NT2/D1 (cell line): ENCODE data around the gene MED25.
A peak's percentile ranks its signal among the peaks of the same experiment; 100 is the strongest.

Source experiments
- DNase-seq: peaks from one replicate; pipeline ENCODE4 v3.0.0-alpha.2; 2011; ENCODE audit warnings: low read depth, low spot score
- H3K27me3 ChIP-seq: 2 replicates; pipeline ENCODE4 v1.6.0; 2011; ENCODE audit warnings: mild to moderate bottlenecking; ENCODE audit not compliant: insufficient read length, insufficient read depth
- H3K36me3 ChIP-seq: 2 replicates; pipeline ENCODE4 v1.6.1; 2011; ENCODE audit warnings: mild to moderate bottlenecking, low read length, mixed read lengths; ENCODE audit not compliant: insufficient read depth, insufficient read length
- H3K4me1 ChIP-seq: 2 replicates; pipeline ENCODE4 v1.5.1; 2011; ENCODE audit not compliant: insufficient read depth, insufficient read length
- H3K4me3 ChIP-seq: 2 replicates; pipeline ENCODE4 v1.5.1; 2011; ENCODE audit warnings: low read depth; ENCODE audit not compliant: insufficient read length
- H3K9ac ChIP-seq: 2 replicates; pipeline ENCODE4 v1.6.0; 2011; ENCODE audit warnings: low read depth; ENCODE audit not compliant: insufficient read length
- H3K9me3 ChIP-seq: 2 replicates; pipeline ENCODE4 v1.5.1; 2011; ENCODE audit warnings: mild to moderate bottlenecking, low read length; ENCODE audit not compliant: insufficient read depth
- SUZ12 ChIP-seq: IDR thresholded peaks from 2 replicates; pipeline ENCODE4 v1.6.1; 2011; ENCODE audit not compliant: insufficient read length, insufficient read depth; ENCODE audit errors: extremely low read depth
- YY1 ChIP-seq: IDR thresholded peaks from 2 replicates; pipeline ENCODE4 v1.6.1; 2011; ENCODE audit not compliant: insufficient read length, insufficient read depth
- ZNF274 ChIP-seq: IDR thresholded peaks from 2 replicates; pipeline ENCODE4 v1.6.1; 2011; ENCODE audit warnings: mild to moderate bottlenecking, low read depth, low read length

MED25 gene

GRCh38 chr19:49847731-49848696 is 29.9 kb downstream of the MED25 start:
- DNase-seq: no peak
- H3K27me3 ChIP-seq: no peaks in the 10 kb centered on the region
- H3K9me3 ChIP-seq: no peaks in the 10 kb centered on the region
- H3K36me3 ChIP-seq: peaks cover 22% of the 10 kb centered on the region
- H3K4me3 ChIP-seq: no peak overlapping the region
- TF ChIP-seq ZNF274: no peak
- TF ChIP-seq YY1: no peak
- TF ChIP-seq SUZ12: no peak
- H3K9ac ChIP-seq: no peak overlapping the region
- peaks cover 9% of the 10 kb centered on the region for H3K4me1 ChIP-seq

GRCh38 chr19:49848938-49849337 is 30.8 kb downstream of the MED25 start:
- H3K9me3 ChIP-seq: no peaks in the 10 kb centered on the region
- no peak for DNase-seq
- H3K27me3 ChIP-seq: no peaks in the 10 kb centered on the region
- H3K4me1 ChIP-seq: peaks cover 9% of the 10 kb centered on the region
- peaks cover 26% of the 10 kb centered on the region for H3K36me3 ChIP-seq
- TF ChIP-seq YY1 (no peak), SUZ12 (no peak), ZNF274 (no peak)
- H3K9ac ChIP-seq: no peak overlapping the region
- H3K4me3 ChIP-seq: no peak overlapping the region

GRCh38 chr19:49849433-49850220 is 31.5 kb downstream of the MED25 start:
- no peak overlapping the region for H3K9ac ChIP-seq
- H3K36me3 ChIP-seq: peaks cover 33% of the 10 kb centered on the region
- H3K4me3 ChIP-seq: peak overlapping the region; percentile 69
- no peak for DNase-seq
- TF ChIP-seq ZNF274 (no peak), YY1 (no peak), SUZ12 (no peak)
- no peaks in the 10 kb centered on the region for H3K9me3 ChIP-seq
- no peaks in the 10 kb centered on the region for H3K27me3 ChIP-seq
- peaks cover 9% of the 10 kb centered on the region for H3K4me1 ChIP-seq

- peaks cover 37% of the 10 kb centered on the region for H3K36me3 ChIP-seq
- no peaks in the 10 kb centered on the region for H3K9me3 ChIP-seq
- DNase-seq: no peak
- no peaks in the 10 kb centered on the region for H3K27me3 ChIP-seq
- H3K4me3 ChIP-seq: peak overlapping the region; percentile 69
- peaks cover 9% of the 10 kb centered on the region for H3K4me1 ChIP-seq
- no peak overlapping the region for H3K9ac ChIP-seq
- no peak for TF ChIP-seq SUZ12
- no peak for TF ChIP-seq YY1
- no peak for TF ChIP-seq ZNF274
Measured at GRCh38 chr19:49850221-49850486, 32.1 kb downstream of the MED25 start.

- Histone ChIP-seq H3K27me3 (no peaks in the 10 kb centered on the region), H3K4me1 (peaks cover 9% of the 10 kb centered on the region), H3K9ac (peak within 1 kb of the TSS; percentile 88), H3K9me3 (no peaks in the 10 kb centered on the region), H3K4me3 (peak within 1 kb of the TSS; percentile 69), H3K36me3 (peaks cover 43% of the 10 kb centered on the region)
- TF ChIP-seq YY1 (no peak), ZNF274 (no peak), SUZ12 (no peak)
- DNase-seq: peak; percentile 68
Measured at GRCh38 chr19:49850487-49851342, 32.6 kb downstream of the MED25 start, which contains the start of gene PTOV1. TSS of gene PTOV1 (plus strand) at chr19:49851159.

GRCh38 chr19:49851456-49852259 is 33.6 kb downstream of the MED25 start:
- no peaks in the 10 kb centered on the region for H3K27me3 ChIP-seq
- H3K4me1 ChIP-seq: peaks cover 9% of the 10 kb centered on the region
- no peak for DNase-seq
- H3K36me3 ChIP-seq: peaks cover 52% of the 10 kb centered on the region
- peak overlapping the region; percentile 69 for H3K4me3 ChIP-seq
- TF ChIP-seq ZNF274 (no peak), SUZ12 (no peak), YY1 (no peak)
- H3K9ac ChIP-seq: peak overlapping the region; percentile 88
- H3K9me3 ChIP-seq: no peaks in the 10 kb centered on the region
